NCI-H2029 (cell line): ENCODE measurements around the gene PIERCE2.
"Not testable (repeated sequence)": the region's sequence is repeated elsewhere in the genome, so short reads cannot be mapped to it uniquely, and the experiment has no call there.

Source experiments
- DNase-seq: peaks from one replicate; lab custom pipeline; 2025; lab: John Stamatoyannopoulos, UW

PIERCE2 gene

GRCh38 chr15:55434989-55435825 is 26.9 kb downstream of the PIERCE2 start:
- DNase-seq, result no peak

- DNase-seq, result not testable (repeated sequence)
These were observed 34.8 kb downstream of the PIERCE2 start for GRCh38 chr15:55443141-55443540.

GRCh38 chr15:55445936-55446335 is 37.6 kb downstream of the PIERCE2 start:
- DNase-seq, result not testable (repeated sequence)

GRCh38 chr15:55446379-55447029 is 38.2 kb downstream of the PIERCE2 start:
- DNase-seq, result not testable (repeated sequence)

GRCh38 chr15:55447030-55447394 is 38.7 kb downstream of the PIERCE2 start:
- DNase-seq, result not testable (repeated sequence)

- peak; percentile 93 for DNase-seq
These were observed 49.2 kb downstream of the PIERCE2 start for GRCh38 chr15:55457401-55458022.

- no peak for DNase-seq
These were observed 53.2 kb downstream of the PIERCE2 start for GRCh38 chr15:55461447-55461846.

- DNase-seq, result no peak
These were observed 60.0 kb downstream of the PIERCE2 start for GRCh38 chr15:55468321-55468720.
